DOHH2 (cell line): ENCODE measurements around the gene FAM53C.
"Not testable (repeated sequence)": the region's sequence is repeated elsewhere in the genome, so short reads cannot be mapped to it uniquely, and the experiment has no call there.

Experiments used
- H3F3A ChIP-seq: fragments of 200-600 bp; sonication (generic), shearing (Covaris generic); 2 replicates; pipeline ENCODE4 v1.6.0; 2016; ENCODE audit warnings: antibody characterized with exemption, mild to moderate bottlenecking; ENCODE audit not compliant: control insufficient read depth, insufficient read depth
- H3K27ac ChIP-seq: fragments of 200-600 bp; sonication (generic); 2 replicates; pipeline ENCODE4 v1.5.1; 2014; ENCODE audit warnings: low read depth, mild to moderate bottlenecking, low read length, moderate library complexity
- H3K27me3 ChIP-seq: fragments of 200-600 bp; sonication (generic); 2 replicates; pipeline ENCODE4 v1.6.1; 2014; ENCODE audit warnings: mild to moderate bottlenecking, low read length, mixed read lengths; ENCODE audit not compliant: control insufficient read depth
- H3K36me3 ChIP-seq: fragments of 200-600 bp; sonication (generic); 2 replicates; pipeline ENCODE4 v1.6.1; 2014; ENCODE audit warnings: mild to moderate bottlenecking, low read length, moderate library complexity, mixed read lengths; ENCODE audit not compliant: control insufficient read depth
- H3K4me1 ChIP-seq: fragments of 200-600 bp; sonication (generic); 2 replicates; pipeline ENCODE4 v1.6.1; 2014; ENCODE audit warnings: mild to moderate bottlenecking, low read length, mixed read lengths; ENCODE audit not compliant: control insufficient read depth
- H3K4me2 ChIP-seq: fragments of 200-600 bp; sonication (generic); 2 replicates; pipeline ENCODE4 v1.6.0; 2014; ENCODE audit warnings: mild to moderate bottlenecking, low read length, moderate library complexity
- H3K4me3 ChIP-seq: fragments of 200-600 bp; sonication (generic); 2 replicates; pipeline ENCODE4 v1.5.1; 2014; ENCODE audit warnings: mild to moderate bottlenecking, low read length, mixed read lengths
- H3K79me2 ChIP-seq: fragments of 200-600 bp; sonication (generic); 2 replicates; pipeline ENCODE4 v1.6.1; 2014; ENCODE audit warnings: mild to moderate bottlenecking, low read length, mixed read lengths; ENCODE audit not compliant: control insufficient read depth
- H3K9me2 ChIP-seq: fragments of 200-600 bp; sonication (generic); replicated peaks from 2 replicates; pipeline ENCODE4 v1.6.1; 2014; ENCODE audit warnings: mild to moderate bottlenecking, low read length, mixed read lengths; ENCODE audit not compliant: control insufficient read depth
- H3K9me3 ChIP-seq: fragments of 200-600 bp; sonication (generic); 2 replicates; pipeline ENCODE4 v1.6.1; 2014; ENCODE audit warnings: antibody characterized with exemption, low read length, mixed read lengths; ENCODE audit not compliant: control insufficient read depth, insufficient read depth
- H4K20me1 ChIP-seq: fragments of 200-600 bp; sonication (generic); 2 replicates; pipeline ENCODE4 v1.6.0; 2014; ENCODE audit warnings: low read depth, mild to moderate bottlenecking, antibody characterized with exemption, low read length, moderate library complexity; ENCODE audit not compliant: control insufficient read depth, insufficient read depth
- EZH2phosphoT487 ChIP-seq: fragments of 200-600 bp; sonication (generic); IDR thresholded peaks from 2 replicates; pipeline ENCODE4 v1.6.1; 2017; ENCODE audit warnings: borderline replicate concordance, mild to moderate bottlenecking, antibody characterized with exemption, low read length, moderate library complexity, mixed read lengths
- TF ChIP-seq, protein P1 (sequence below): fragments of 200-600 bp; sonication (generic); IDR thresholded peaks from one replicate; pipeline ENCODE4 v1.5.1; 2014; ENCODE audit warnings: antibody characterized with exemption, mild to moderate bottlenecking, low read depth, low read length; ENCODE audit not compliant: poor library complexity, severe bottlenecking

Gene FAM53C

DNA sequence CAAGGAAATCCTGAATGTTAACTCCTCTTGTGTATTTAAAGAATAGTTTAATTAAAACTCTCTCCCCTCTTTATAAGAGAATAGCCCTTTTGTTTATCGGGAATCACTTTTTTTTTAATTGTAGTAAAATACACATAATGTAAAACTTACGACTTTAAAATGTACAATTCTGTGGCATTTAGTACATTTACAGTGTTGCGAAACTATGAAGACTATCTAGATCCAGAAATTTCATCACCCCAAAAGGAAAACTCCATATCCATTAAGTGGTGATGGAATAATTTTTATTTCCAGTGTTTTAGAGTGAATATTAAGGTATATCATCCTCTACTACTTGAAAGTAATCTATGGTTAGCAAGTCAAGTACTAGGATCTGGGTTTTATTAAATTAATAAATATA lies 51.3 kb downstream of the FAM53C start:
- Histone ChIP-seq H3K4me1 (no peaks in the 10 kb centered on the region), H3K79me2 (no peaks in the 10 kb centered on the region), H3K36me3 (peaks cover 68% of the 10 kb centered on the region), H3K27me3 (no peaks in the 10 kb centered on the region), H3K27ac (no peak overlapping the region), H3K4me3 (no peak overlapping the region), H3K9me2 (no peaks in the 10 kb centered on the region), H3K9me3 (no peaks in the 10 kb centered on the region), H4K20me1 (no peaks in the 10 kb centered on the region), H3K4me2 (no peak overlapping the region), H3F3A (no peaks in the 10 kb centered on the region)
- TF ChIP-seq, protein P1, sequence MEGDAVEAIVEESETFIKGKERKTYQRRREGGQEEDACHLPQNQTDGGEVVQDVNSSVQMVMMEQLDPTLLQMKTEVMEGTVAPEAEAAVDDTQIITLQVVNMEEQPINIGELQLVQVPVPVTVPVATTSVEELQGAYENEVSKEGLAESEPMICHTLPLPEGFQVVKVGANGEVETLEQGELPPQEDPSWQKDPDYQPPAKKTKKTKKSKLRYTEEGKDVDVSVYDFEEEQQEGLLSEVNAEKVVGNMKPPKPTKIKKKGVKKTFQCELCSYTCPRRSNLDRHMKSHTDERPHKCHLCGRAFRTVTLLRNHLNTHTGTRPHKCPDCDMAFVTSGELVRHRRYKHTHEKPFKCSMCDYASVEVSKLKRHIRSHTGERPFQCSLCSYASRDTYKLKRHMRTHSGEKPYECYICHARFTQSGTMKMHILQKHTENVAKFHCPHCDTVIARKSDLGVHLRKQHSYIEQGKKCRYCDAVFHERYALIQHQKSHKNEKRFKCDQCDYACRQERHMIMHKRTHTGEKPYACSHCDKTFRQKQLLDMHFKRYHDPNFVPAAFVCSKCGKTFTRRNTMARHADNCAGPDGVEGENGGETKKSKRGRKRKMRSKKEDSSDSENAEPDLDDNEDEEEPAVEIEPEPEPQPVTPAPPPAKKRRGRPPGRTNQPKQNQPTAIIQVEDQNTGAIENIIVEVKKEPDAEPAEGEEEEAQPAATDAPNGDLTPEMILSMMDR, result no peak
- TF ChIP-seq EZH2phosphoT487, result no peak

DNA sequence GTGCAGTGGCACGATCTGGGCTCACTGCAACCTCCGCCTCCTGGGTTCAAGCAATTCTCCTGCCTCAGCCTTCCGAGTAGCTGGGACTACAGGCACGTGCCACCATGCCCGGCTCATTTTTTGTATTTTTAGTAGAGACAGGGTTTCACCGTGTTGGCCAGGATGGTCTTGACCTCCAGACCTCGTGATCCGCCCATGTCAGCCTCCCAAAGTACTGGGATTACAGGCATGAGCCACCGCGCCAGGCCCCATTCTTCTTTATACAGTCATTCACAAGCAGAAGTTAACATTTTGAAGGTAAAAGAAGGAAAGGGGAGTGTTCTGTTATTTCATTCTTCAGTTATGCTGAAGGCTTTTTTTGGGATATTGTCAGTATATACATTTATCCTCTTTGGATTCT lies 51.8 kb downstream of the FAM53C start:
- H3K9me2 ChIP-seq, H3K27ac ChIP-seq, H3F3A ChIP-seq, H4K20me1 ChIP-seq, H3K4me2 ChIP-seq, H3K9me3 ChIP-seq, H3K27me3 ChIP-seq, H3K4me3 ChIP-seq, H3K4me1 ChIP-seq, H3K79me2 ChIP-seq: not testable (repeated sequence)
- H3K36me3 ChIP-seq, result peaks cover 74% of the 10 kb centered on the region

DNA sequence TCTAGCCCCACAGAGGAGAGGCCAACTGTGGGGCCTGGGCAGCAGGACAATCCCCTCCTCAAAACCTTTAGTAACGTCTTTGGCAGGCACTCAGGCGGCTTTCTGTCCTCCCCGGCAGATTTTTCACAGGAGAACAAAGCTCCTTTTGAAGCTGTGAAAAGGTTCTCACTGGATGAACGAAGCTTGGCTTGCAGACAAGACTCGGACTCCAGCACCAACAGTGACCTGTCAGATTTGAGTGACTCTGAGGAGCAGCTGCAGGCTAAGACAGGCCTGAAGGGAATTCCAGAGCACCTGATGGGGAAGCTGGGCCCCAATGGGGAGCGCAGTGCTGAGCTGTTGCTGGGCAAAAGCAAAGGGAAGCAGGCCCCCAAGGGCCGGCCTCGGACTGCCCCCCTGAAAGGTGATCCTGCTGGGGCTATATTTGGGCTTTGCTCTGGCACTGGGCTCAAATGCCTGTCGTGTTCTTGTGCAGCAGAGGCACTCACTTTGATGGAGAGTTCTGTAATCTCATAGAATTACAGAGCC lies 53.9 kb downstream of the FAM53C start:
- Histone ChIP-seq H3K36me3 (peaks cover 69% of the 10 kb centered on the region), H3K27ac (no peak overlapping the region), H3K4me2 (no peak overlapping the region), H3K79me2 (no peaks in the 10 kb centered on the region), H3K4me3 (no peak overlapping the region), H3K9me2 (no peaks in the 10 kb centered on the region), H3K27me3 (no peaks in the 10 kb centered on the region), H3F3A (no peaks in the 10 kb centered on the region), H3K9me3 (no peaks in the 10 kb centered on the region), H3K4me1 (no peaks in the 10 kb centered on the region), H4K20me1 (no peaks in the 10 kb centered on the region)
- no peak for TF ChIP-seq EZH2phosphoT487
- TF ChIP-seq, protein P1, result no peak
